HG02759 (cell line): Measurements from ENCODE around the gene BANP.
"Not testable (repeated sequence)": the region's sequence is repeated elsewhere in the genome, so short reads cannot be mapped to it uniquely, and the experiment has no call there.

Experiments
- ATAC-seq: cut with Tn5 transposase; IDR thresholded peaks from one replicate; pipeline ENCODE4 v1.9.1; 2021; ENCODE audit warnings: mild to moderate bottlenecking, moderate library complexity; ENCODE audit not compliant: unreplicated experiment

The BANP gene

GRCh38 chr16:88094900-88095299, 143.7 kb downstream of the BANP start:
- not testable (repeated sequence) for ATAC-seq

GRCh38 chr16:88096659-88097058, 145.4 kb downstream of the BANP start:
- ATAC-seq: not testable (repeated sequence)

GRCh38 chr16:88098731-88099562, 147.7 kb downstream of the BANP start:
- not testable (repeated sequence) for ATAC-seq

- ATAC-seq: no peak
Measured at GRCh38 chr16:88099563-88099890, 148.3 kb downstream of the BANP start.

- not testable (repeated sequence) for ATAC-seq
Measured at GRCh38 chr16:88099956-88100355, 148.7 kb downstream of the BANP start.

- ATAC-seq: not testable (repeated sequence)
Measured at GRCh38 chr16:88100801-88101622, 149.8 kb downstream of the BANP start.

- ATAC-seq: not testable (repeated sequence)
Measured at GRCh38 chr16:88101623-88102105, 150.4 kb downstream of the BANP start.

- no peak for ATAC-seq
Measured at GRCh38 chr16:88102597-88102996, 151.4 kb downstream of the BANP start.

- no peak for ATAC-seq
Measured at GRCh38 chr16:88103011-88103410, 151.8 kb downstream of the BANP start.

GRCh38 chr16:88103581-88104188, 152.5 kb downstream of the BANP start:
- ATAC-seq: no peak

GRCh38 chr16:88104363-88104762, 153.1 kb downstream of the BANP start:
- ATAC-seq: not testable (repeated sequence)

GRCh38 chr16:88105574-88106140, 154.4 kb downstream of the BANP start:
- not testable (repeated sequence) for ATAC-seq

GRCh38 chr16:88106566-88106965, 155.3 kb downstream of the BANP start:
- ATAC-seq: not testable (repeated sequence)

- no peak for ATAC-seq
Measured at GRCh38 chr16:88108762-88109161, 157.5 kb downstream of the BANP start.

GRCh38 chr16:88109726-88110621, 158.7 kb downstream of the BANP start:
- not testable (repeated sequence) for ATAC-seq

- not testable (repeated sequence) for ATAC-seq
Measured at GRCh38 chr16:88110875-88111494, 159.8 kb downstream of the BANP start.

- not testable (repeated sequence) for ATAC-seq
Measured at GRCh38 chr16:88111976-88112375, 160.7 kb downstream of the BANP start.

- ATAC-seq: no peak
Measured at GRCh38 chr16:88113545-88114045, 162.4 kb downstream of the BANP start.

GRCh38 chr16:88114541-88115228, 163.5 kb downstream of the BANP start:
- not testable (repeated sequence) for ATAC-seq
